Stimulated activated naive B cell treated with anti-CD40 and anti-IgM and Interleukin-4, amounts not matched to agents 10 μg/mL and 1 μg/mL and 100 μg/mL, for 72 hours (primary cell): Measurements from ENCODE around the gene DDX54.

Experiments used
- ATAC-seq, 2 donors: fragments of 150-1000 bp; cut with Tn5 transposase; replicated peaks; 2 replicates each; pipeline ENCODE4 v1.10.0; 2021; ENCODE audit warnings: moderate library complexity in 1 of 2
- DNase-seq: peaks from one replicate; pipeline ENCODE4 v3.0.0; 2021
- H3K27ac Mint-ChIP-seq: one replicate; pipeline ENCODE4 v1.8.0; 2022; ENCODE audit warnings: mild to moderate bottlenecking, mixed read lengths
- H3K27me3 Mint-ChIP-seq, 2 donors: one replicate each; pipeline ENCODE4 v1.8.0; 2022; ENCODE audit warnings: mixed read lengths in 2 of 2
- H3K36me3 Mint-ChIP-seq, 2 donors: one replicate each; pipeline ENCODE4 v1.8.0; 2022; ENCODE audit warnings: mixed read lengths in 2 of 2, mild to moderate bottlenecking in 1 of 2
- H3K4me1 Mint-ChIP-seq, 2 donors: one replicate each; pipeline ENCODE4 v1.8.0; 2022; ENCODE audit warnings: mixed read lengths in 2 of 2, mild to moderate bottlenecking in 1 of 2
- H3K4me3 Mint-ChIP-seq, 2 donors: one replicate each; pipeline ENCODE4 v1.8.0; 2022; ENCODE audit warnings: mild to moderate bottlenecking in 2 of 2, mixed read lengths in 2 of 2, moderate library complexity in 1 of 2
- H3K9me3 Mint-ChIP-seq, 2 donors: one replicate each; pipeline ENCODE4 v1.8.0; 2022; ENCODE audit warnings: mixed read lengths in 2 of 2, mild to moderate bottlenecking in 1 of 2

The DDX54 gene

GRCh38 chr12:113170457-113170856 lies 14.8 kb downstream of the DDX54 start:
- H3K9me3 Mint-ChIP-seq: no peaks in the 10 kb centered on the region
- DNase-seq (no peak), ATAC-seq (peak; percentile 31 to 38)
- peak overlapping the region; percentile 92 for H3K27ac Mint-ChIP-seq
- peak overlapping the region in 1 of 2 donors; percentile 50 for H3K4me3 Mint-ChIP-seq
- peaks cover 24 to 50% of the 10 kb centered on the region in 2 donors for H3K4me1 Mint-ChIP-seq
- peaks cover 65 to 70% of the 10 kb centered on the region in 2 donors for H3K36me3 Mint-ChIP-seq
- no peaks in the 10 kb centered on the region for H3K27me3 Mint-ChIP-seq

- ATAC-seq: no peak
Observed at GRCh38 chr12:113169697-113170096, 15.6 kb downstream of the DDX54 start.

GRCh38 chr12:113167868-113168267 lies 17.4 kb downstream of the DDX54 start:
- Mint-ChIP-seq H3K4me1 (peaks cover 20 to 39% of the 10 kb centered on the region in 2 donors), H3K9me3 (no peaks in the 10 kb centered on the region), H3K27me3 (no peaks in the 10 kb centered on the region), H3K4me3 (no peak overlapping the region), H3K27ac (no peak overlapping the region), H3K36me3 (peaks cover 69 to 77% of the 10 kb centered on the region in 2 donors)
- ATAC-seq: no peak
- no peak for DNase-seq

More at GRCh38 chr12:113169697-113170096, 15.6 kb downstream of the DDX54 start:
- Mint-ChIP-seq H3K36me3 (peaks cover 68 to 70% of the 10 kb centered on the region in 2 donors), H3K27ac (peak overlapping the region; percentile 9), H3K9me3 (no peaks in the 10 kb centered on the region), H3K4me3 (no peak overlapping the region), H3K4me1 (peaks cover 23 to 45% of the 10 kb centered on the region in 2 donors), H3K27me3 (no peaks in the 10 kb centered on the region)
- DNase-seq: no peak

GRCh38 chr12:113165521-113166450 lies 19.5 kb downstream of the DDX54 start:
- Mint-ChIP-seq H3K36me3 (peaks cover 68 to 77% of the 10 kb centered on the region in 2 donors), H3K27me3 (no peaks in the 10 kb centered on the region), H3K9me3 (no peaks in the 10 kb centered on the region), H3K27ac (no peak overlapping the region), H3K4me1 (peaks cover 12 to 37% of the 10 kb centered on the region in 2 donors), H3K4me3 (no peak overlapping the region)
- no peak for ATAC-seq
- DNase-seq: no peak

- no peak overlapping the region for H3K4me3 Mint-ChIP-seq
- no peaks in the 10 kb centered on the region for H3K9me3 Mint-ChIP-seq
- H3K4me1 Mint-ChIP-seq: peaks cover 11 to 26% of the 10 kb centered on the region in 2 donors
- H3K27me3 Mint-ChIP-seq: no peaks in the 10 kb centered on the region
- no peak overlapping the region for H3K27ac Mint-ChIP-seq
- no peak for ATAC-seq
- DNase-seq: no peak
- H3K36me3 Mint-ChIP-seq: peaks cover 71 to 80% of the 10 kb centered on the region in 2 donors
Observed at GRCh38 chr12:113164014-113164413, 21.3 kb downstream of the DDX54 start.

GRCh38 chr12:113163030-113163360 lies 22.3 kb downstream of the DDX54 start:
- Mint-ChIP-seq H3K4me3 (no peak overlapping the region), H3K9me3 (no peaks in the 10 kb centered on the region), H3K4me1 (peaks cover 15 to 33% of the 10 kb centered on the region in 2 donors), H3K27me3 (no peaks in the 10 kb centered on the region), H3K36me3 (peaks cover 71 to 78% of the 10 kb centered on the region in 2 donors), H3K27ac (no peak overlapping the region)
- ATAC-seq (no peak), DNase-seq (no peak)

GRCh38 chr12:113162102-113163029 lies 22.9 kb downstream of the DDX54 start:
- no peaks in the 10 kb centered on the region for H3K9me3 Mint-ChIP-seq
- H3K36me3 Mint-ChIP-seq: peaks cover 71 to 84% of the 10 kb centered on the region in 2 donors
- no peak overlapping the region for H3K4me3 Mint-ChIP-seq
- peaks cover 21 to 39% of the 10 kb centered on the region in 2 donors for H3K4me1 Mint-ChIP-seq
- H3K27ac Mint-ChIP-seq: peak overlapping the region; percentile 89
- H3K27me3 Mint-ChIP-seq: no peaks in the 10 kb centered on the region
- no peak for ATAC-seq
- DNase-seq: no peak

GRCh38 chr12:113161415-113162016 lies 23.8 kb downstream of the DDX54 start:
- peak; percentile 79 to 82 for ATAC-seq
- peaks cover 24 to 47% of the 10 kb centered on the region in 2 donors for H3K4me1 Mint-ChIP-seq
- peak overlapping the region; percentile 48 to 58 for H3K4me3 Mint-ChIP-seq
- no peak for DNase-seq
- H3K9me3 Mint-ChIP-seq: no peaks in the 10 kb centered on the region
- H3K27ac Mint-ChIP-seq: peak overlapping the region; percentile 89
- no peaks in the 10 kb centered on the region for H3K27me3 Mint-ChIP-seq
- H3K36me3 Mint-ChIP-seq: peaks cover 79 to 86% of the 10 kb centered on the region in 2 donors

GRCh38 chr12:113159937-113160336 lies 25.3 kb downstream of the DDX54 start:
- Mint-ChIP-seq H3K27ac (no peak overlapping the region), H3K4me3 (no peak overlapping the region)

GRCh38 chr12:113158439-113159203 lies 26.7 kb downstream of the DDX54 start:
- Mint-ChIP-seq H3K27me3 (no peaks in the 10 kb centered on the region), H3K4me3 (no peak overlapping the region), H3K27ac (no peak overlapping the region), H3K4me1 (peaks cover 31 to 72% of the 10 kb centered on the region in 2 donors), H3K9me3 (no peaks in the 10 kb centered on the region), H3K36me3 (peaks cover 64 to 65% of the 10 kb centered on the region in 2 donors)
- no peak for DNase-seq
- no peak for ATAC-seq

More at GRCh38 chr12:113159937-113160336, 25.3 kb downstream of the DDX54 start:
- peaks cover 26 to 61% of the 10 kb centered on the region in 2 donors for H3K4me1 Mint-ChIP-seq
- peaks cover 69 to 76% of the 10 kb centered on the region in 2 donors for H3K36me3 Mint-ChIP-seq
- ATAC-seq (no peak), DNase-seq (no peak)
- H3K9me3 Mint-ChIP-seq: no peaks in the 10 kb centered on the region
- no peaks in the 10 kb centered on the region for H3K27me3 Mint-ChIP-seq

- DNase-seq (no peak), ATAC-seq (no peak)
- Mint-ChIP-seq H3K4me3 (no peak overlapping the region), H3K27ac (peak overlapping the region; percentile 53), H3K27me3 (peaks cover 1 to 2% of the 10 kb centered on the region in 2 donors), H3K4me1 (peaks cover 32 to 73% of the 10 kb centered on the region in 2 donors), H3K36me3 (peaks cover 51 to 54% of the 10 kb centered on the region in 2 donors), H3K9me3 (no peaks in the 10 kb centered on the region)
Observed at GRCh38 chr12:113157218-113157859, 27.9 kb downstream of the DDX54 start.

GRCh38 chr12:113155646-113156045 lies 29.6 kb downstream of the DDX54 start:
- Mint-ChIP-seq H3K36me3 (peaks cover 37 to 40% of the 10 kb centered on the region in 2 donors), H3K9me3 (no peaks in the 10 kb centered on the region), H3K27me3 (peaks cover 6 to 7% of the 10 kb centered on the region in 2 donors), H3K27ac (no peak overlapping the region), H3K4me1 (peaks cover 31 to 66% of the 10 kb centered on the region in 2 donors), H3K4me3 (peak overlapping the region in 1 of 2 donors; percentile 16)
- DNase-seq (no peak), ATAC-seq (no peak)

GRCh38 chr12:113155060-113155459 lies 30.2 kb downstream of the DDX54 start:
- peaks cover 6 to 7% of the 10 kb centered on the region in 2 donors for H3K27me3 Mint-ChIP-seq
- no peak overlapping the region for H3K27ac Mint-ChIP-seq
- peaks cover 35 to 66% of the 10 kb centered on the region in 2 donors for H3K4me1 Mint-ChIP-seq
- ATAC-seq (no peak), DNase-seq (no peak)
- H3K4me3 Mint-ChIP-seq: peak overlapping the region in 1 of 2 donors; percentile 85
- H3K36me3 Mint-ChIP-seq: peaks cover 32 to 36% of the 10 kb centered on the region in 2 donors
- no peaks in the 10 kb centered on the region for H3K9me3 Mint-ChIP-seq
